SU-DHL-6 (cell line): ENCODE results near the gene GATD1.

Experiments used
- EZH2phosphoT487 ChIP-seq: fragments of 200-600 bp; sonication (generic), shearing (Covaris generic); conservative IDR thresholded peaks from 2 replicates; pipeline ENCODE4 v1.6.1; 2018; ENCODE audit warnings: mild to moderate bottlenecking, antibody characterized with exemption, low read length, moderate library complexity, mixed read lengths
- TF ChIP-seq, protein P1 (sequence below): fragments of 200-600 bp; sonication (generic); IDR thresholded peaks from one replicate; pipeline ENCODE4 v1.5.1; 2017; ENCODE audit warnings: antibody characterized with exemption, mild to moderate bottlenecking, low read length, moderate library complexity; ENCODE audit not compliant: insufficient read depth, poor library complexity, severe bottlenecking

DNA sequence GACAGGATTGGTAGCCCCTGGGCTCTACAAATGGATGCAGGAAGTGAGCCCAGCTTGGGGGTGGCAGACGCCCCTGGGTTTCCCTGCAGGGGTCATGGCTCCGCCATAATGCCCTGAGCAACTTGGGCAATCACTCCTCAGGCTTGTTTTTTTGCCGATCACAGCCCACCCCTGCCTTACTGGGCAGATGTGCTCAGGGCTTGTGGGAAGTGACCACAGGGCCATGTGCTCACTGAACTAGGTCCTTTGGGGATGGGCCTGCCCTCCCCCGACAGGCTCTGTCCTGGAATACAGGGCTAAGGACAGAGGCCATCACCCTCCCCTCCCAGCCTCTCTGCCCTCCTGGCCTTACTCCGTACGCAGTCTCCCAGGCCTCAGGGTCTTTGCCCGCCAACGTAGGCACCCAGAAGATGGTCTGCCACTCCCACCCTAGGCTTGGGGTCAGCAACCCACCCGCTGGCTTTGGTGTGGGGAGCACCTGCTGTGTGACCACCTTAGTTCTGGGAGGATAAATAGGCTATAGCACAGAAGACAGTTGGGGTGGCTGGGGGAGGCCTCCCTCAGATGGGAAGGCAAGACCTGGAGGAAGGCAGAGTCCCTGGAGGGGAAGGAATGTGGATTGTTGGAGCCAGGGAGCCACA lies 36.3 kb upstream of the GATD1 start:
- TF ChIP-seq, protein P1, sequence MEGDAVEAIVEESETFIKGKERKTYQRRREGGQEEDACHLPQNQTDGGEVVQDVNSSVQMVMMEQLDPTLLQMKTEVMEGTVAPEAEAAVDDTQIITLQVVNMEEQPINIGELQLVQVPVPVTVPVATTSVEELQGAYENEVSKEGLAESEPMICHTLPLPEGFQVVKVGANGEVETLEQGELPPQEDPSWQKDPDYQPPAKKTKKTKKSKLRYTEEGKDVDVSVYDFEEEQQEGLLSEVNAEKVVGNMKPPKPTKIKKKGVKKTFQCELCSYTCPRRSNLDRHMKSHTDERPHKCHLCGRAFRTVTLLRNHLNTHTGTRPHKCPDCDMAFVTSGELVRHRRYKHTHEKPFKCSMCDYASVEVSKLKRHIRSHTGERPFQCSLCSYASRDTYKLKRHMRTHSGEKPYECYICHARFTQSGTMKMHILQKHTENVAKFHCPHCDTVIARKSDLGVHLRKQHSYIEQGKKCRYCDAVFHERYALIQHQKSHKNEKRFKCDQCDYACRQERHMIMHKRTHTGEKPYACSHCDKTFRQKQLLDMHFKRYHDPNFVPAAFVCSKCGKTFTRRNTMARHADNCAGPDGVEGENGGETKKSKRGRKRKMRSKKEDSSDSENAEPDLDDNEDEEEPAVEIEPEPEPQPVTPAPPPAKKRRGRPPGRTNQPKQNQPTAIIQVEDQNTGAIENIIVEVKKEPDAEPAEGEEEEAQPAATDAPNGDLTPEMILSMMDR, result no peak
- TF ChIP-seq EZH2phosphoT487, result no peak
